ENCODE data around the gene USP6NL.

DNA sequence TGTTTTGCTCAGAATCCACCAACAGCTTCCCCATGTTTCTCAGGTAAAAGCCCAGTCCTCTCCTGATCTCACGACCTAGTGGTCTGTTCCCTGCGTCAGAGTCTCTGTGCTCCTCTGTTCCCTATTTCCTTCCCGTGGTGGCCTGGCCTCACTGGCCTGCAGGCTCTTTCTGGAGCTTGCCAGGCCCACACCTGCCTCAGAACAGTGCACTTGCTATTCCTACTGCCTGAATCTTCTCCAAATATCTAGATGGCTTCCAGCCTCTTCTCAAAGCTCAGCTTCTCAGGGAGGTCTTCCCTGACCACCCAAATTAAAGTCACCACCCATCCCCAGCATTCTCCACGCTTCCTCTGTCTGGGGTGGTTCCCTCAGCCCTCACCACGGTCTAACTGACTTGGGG, 165.3 kb downstream of the USP6NL start:
- TF ChIP-seq, protein P1, sequence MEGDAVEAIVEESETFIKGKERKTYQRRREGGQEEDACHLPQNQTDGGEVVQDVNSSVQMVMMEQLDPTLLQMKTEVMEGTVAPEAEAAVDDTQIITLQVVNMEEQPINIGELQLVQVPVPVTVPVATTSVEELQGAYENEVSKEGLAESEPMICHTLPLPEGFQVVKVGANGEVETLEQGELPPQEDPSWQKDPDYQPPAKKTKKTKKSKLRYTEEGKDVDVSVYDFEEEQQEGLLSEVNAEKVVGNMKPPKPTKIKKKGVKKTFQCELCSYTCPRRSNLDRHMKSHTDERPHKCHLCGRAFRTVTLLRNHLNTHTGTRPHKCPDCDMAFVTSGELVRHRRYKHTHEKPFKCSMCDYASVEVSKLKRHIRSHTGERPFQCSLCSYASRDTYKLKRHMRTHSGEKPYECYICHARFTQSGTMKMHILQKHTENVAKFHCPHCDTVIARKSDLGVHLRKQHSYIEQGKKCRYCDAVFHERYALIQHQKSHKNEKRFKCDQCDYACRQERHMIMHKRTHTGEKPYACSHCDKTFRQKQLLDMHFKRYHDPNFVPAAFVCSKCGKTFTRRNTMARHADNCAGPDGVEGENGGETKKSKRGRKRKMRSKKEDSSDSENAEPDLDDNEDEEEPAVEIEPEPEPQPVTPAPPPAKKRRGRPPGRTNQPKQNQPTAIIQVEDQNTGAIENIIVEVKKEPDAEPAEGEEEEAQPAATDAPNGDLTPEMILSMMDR (conservative IDR thresholded peaks at IDR 0.05; ENCODE audit: low read depth, low read length) = no peak
- TF ChIP-seq EZH2phosphoT487 (IDR thresholded peaks at IDR 0.05; ENCODE audit: borderline replicate concordance, low read length) (no peak), EZH2 (IDR thresholded peaks at IDR 0.05; ENCODE audit: low read length, unreplicated experiment) (no peak)

Measured in PC-3 (cell line).